GM18870 (cell line): ENCODE measurements around the gene CCDC90B.
A peak's percentile ranks its signal among the peaks of the same experiment; 100 is the strongest.
"Not testable (repeated sequence)": the region's sequence is repeated elsewhere in the genome, so short reads cannot be mapped to it uniquely, and the experiment has no call there.

Experiments
- ATAC-seq: cut with Tn5 transposase; IDR thresholded peaks from one replicate; pipeline ENCODE4 v1.9.1; 2021; ENCODE audit warnings: moderate library complexity; ENCODE audit not compliant: unreplicated experiment

CCDC90B gene

GRCh38 chr11:83285771-83286528 is at the start of gene CCDC90B:
Gene CCDC90B (minus strand): TSS chr11:83286367. CDS start chr11:83285972, 395 bp downstream.
- peak; percentile 88 for ATAC-seq

- ATAC-seq = no peak
Measured at GRCh38 chr11:83335446-83336070, 49.4 kb upstream of the CCDC90B start.

GRCh38 chr11:83330303-83330702 is 44.1 kb upstream of the CCDC90B start:
- no peak for ATAC-seq

GRCh38 chr11:83326326-83326725 is 40.2 kb upstream of the CCDC90B start:
- no peak for ATAC-seq

- no peak for ATAC-seq
Measured at GRCh38 chr11:83319346-83319745, 33.2 kb upstream of the CCDC90B start.

GRCh38 chr11:83318931-83319330 is 32.8 kb upstream of the CCDC90B start:
- ATAC-seq = no peak

GRCh38 chr11:83317757-83318690 is 31.9 kb upstream of the CCDC90B start:
- no peak for ATAC-seq

- not testable (repeated sequence) for ATAC-seq
Measured at GRCh38 chr11:83316897-83317268, 30.7 kb upstream of the CCDC90B start.

- not testable (repeated sequence) for ATAC-seq
Measured at GRCh38 chr11:83316143-83316896, 30.2 kb upstream of the CCDC90B start.

GRCh38 chr11:83312430-83312829 is 26.3 kb upstream of the CCDC90B start:
- no peak for ATAC-seq

- no peak for ATAC-seq
Measured at GRCh38 chr11:83311701-83312100, 25.5 kb upstream of the CCDC90B start.

- no peak for ATAC-seq
Measured at GRCh38 chr11:83310718-83311117, 24.6 kb upstream of the CCDC90B start.

GRCh38 chr11:83308536-83308935 is 22.4 kb upstream of the CCDC90B start:
- not testable (repeated sequence) for ATAC-seq

- no peak for ATAC-seq
Measured at GRCh38 chr11:83306200-83307080, 20.3 kb upstream of the CCDC90B start.

- no peak for ATAC-seq
Measured at GRCh38 chr11:83303316-83303715, 17.1 kb upstream of the CCDC90B start.

GRCh38 chr11:83302151-83302550 is 16.0 kb upstream of the CCDC90B start:
- ATAC-seq = no peak

GRCh38 chr11:83299681-83300080 is 13.5 kb upstream of the CCDC90B start:
- ATAC-seq = no peak

- no peak for ATAC-seq
Measured at GRCh38 chr11:83294208-83294607, 8.0 kb upstream of the CCDC90B start.

- no peak for ATAC-seq
Measured at GRCh38 chr11:83293457-83293774, 7.2 kb upstream of the CCDC90B start.
